Measurements from ENCODE around the gene TRPT1. TPM values are rescaled to one million over a fixed set of nuclear protein-coding genes. Genes with fewer than 3 reads are reported as not detected.

The TRPT1 gene
- total RNA-seq (2014; rRNA removed; shearing (Covaris generic)), result 35.7 and 49.0 TPM in 2 replicates
- total RNA-seq (2022), result 40.1 and 40.6 TPM in 2 replicates
- Bru-seq, nascent RNA, result percentile 55 among the genes with signal in this experiment
- percentile 57 among the genes with signal in this experiment for BruChase-seq, experiment 1, labeled RNA remaining after a 6-hour chase
- BruChase-seq, experiment 2, labeled RNA remaining after a 2-hour chase, result percentile 57 among the genes with signal in this experiment
- long read RNA-seq, transcript TRPT1-201 (8 exons, 962 nt), result major isoform, 9 of 62 reads
- long read RNA-seq, transcript TRPT1-203 (7 exons, 865 nt), result minor isoform, 5 of 62 reads
- long read RNA-seq, partial matches to known transcripts, result 11 of 62 reads
- long read RNA-seq, other reads (novel, unspliced or antisense), result 33 of 62 reads

GRCh38 chr11:64225608-64226506 lies at the start of gene TRPT1, which contains the start of gene NUDT22:
Gene TRPT1 (minus strand): TSS chr11:64226186. CDS start chr11:64225860, 326 bp downstream.
Gene NUDT22 (plus strand): TSS chr11:64226274. CDS start chr11:64226653, 379 bp downstream.
- POLR2A ChIA-PET, result interaction anchor here (0.6 to 4.4 kb wide), 10 partner anchors 9 to 397 kb away, joined by 3 to 29 read pairs (median 4); partner anchors contain the start of genes FERMT3, FKBP2, PPP1R14B and PRDX5
- Histone ChIP-seq H3K4me3 (ENCODE audit: low read depth, low read length, poor library complexity, severe bottlenecking) (peak within 1 kb of the TSS; percentile 83), H2AFZ (ENCODE audit: low read length) (peak within 1 kb of the TSS; percentile 46; the same call in 1 of the 2 replicates), H3K9me3 (ENCODE audit: low read length) (no peaks in the 10 kb centered on the region), H3K4me2 (ENCODE audit: low read length) (peak within 1 kb of the TSS; percentile 99), H4K20me1 (ENCODE audit: insufficient read depth, low read length) (no peaks in the 10 kb centered on the region), H3K36me3 (ENCODE audit: insufficient read depth, low read length) (peaks cover 32% of the 10 kb centered on the region), H3K4me1 (ENCODE audit: insufficient read depth, low read length, poor library complexity, severe bottlenecking) (peaks cover 33% of the 10 kb centered on the region), H3K9me2 (ENCODE audit: insufficient read depth, low read length) (no peaks in the 10 kb centered on the region), H3K27ac (ENCODE audit: low read depth, low read length, poor library complexity, severe bottlenecking) (peak within 1 kb of the TSS; percentile 77), H3K79me2 (ENCODE audit: insufficient read depth, low read depth, low read length) (peaks cover 8% of the 10 kb centered on the region; the same call in 1 of the 2 replicates)
- intact Hi-C loops (cut with micrococcal nuclease; ENCODE audit: unreplicated experiment), result loop anchor here (1.0 kb wide), 2 partner anchors 19 to 43 kb away; no protein-coding TSS in a partner anchor
- DNase-seq (ENCODE audit: low spot score), result peak; percentile 95
- TF ChIP-seq CTCF (conservative IDR thresholded peaks at IDR 0.05; ENCODE audit: low read length) (peak; percentile 66), EZH2phosphoT487 (IDR thresholded peaks at IDR 0.05; ENCODE audit: borderline replicate concordance, low read depth, low read length) (no peak)
- BruUV-seq (replicated peaks), result no TSS peak
- CTCF ChIA-PET (ENCODE audit: unreplicated experiment), result interaction anchor here (0.6 to 1.3 kb wide), 2 partner anchors 19 to 577 kb away, joined by 3 to 4 read pairs; partner anchors contain the start of gene FERMT3

- TF ChIP-seq CTCF (conservative IDR thresholded peaks at IDR 0.05; ENCODE audit: low read length), result no peak
- TF ChIP-seq EZH2phosphoT487 (IDR thresholded peaks at IDR 0.05; ENCODE audit: borderline replicate concordance, low read depth, low read length), result no peak
- peaks cover 9% of the 10 kb centered on the region for H3K4me1 ChIP-seq (ENCODE audit: insufficient read depth, low read length, poor library complexity, severe bottlenecking)
- H3K36me3 ChIP-seq (ENCODE audit: insufficient read depth, low read length), result peaks cover 13% of the 10 kb centered on the region; the same call in 1 of the 2 replicates
- ChIA-PET CTCF (ENCODE audit: unreplicated experiment) (no interaction called here), POLR2A (interaction anchor here (0.7 kb wide), 1 partner anchor 29 kb away, joined by 10 read pairs; no protein-coding TSS in a partner anchor)
- H3K4me3 ChIP-seq (ENCODE audit: low read depth, low read length, poor library complexity, severe bottlenecking), result no peak overlapping the region
- H3K9me2 ChIP-seq (ENCODE audit: insufficient read depth, low read length), result no peaks in the 10 kb centered on the region
- intact Hi-C loops (cut with micrococcal nuclease; ENCODE audit: unreplicated experiment), result no loop called here
- no peaks in the 10 kb centered on the region for H3K9me3 ChIP-seq (ENCODE audit: low read length)
- no peak overlapping the region for H3K4me2 ChIP-seq (ENCODE audit: low read length)
- H4K20me1 ChIP-seq (ENCODE audit: insufficient read depth, low read length), result no peaks in the 10 kb centered on the region
- no peak for DNase-seq (ENCODE audit: low spot score)
- H2AFZ ChIP-seq (ENCODE audit: low read length), result no peak overlapping the region
- no peak overlapping the region for H3K27ac ChIP-seq (ENCODE audit: low read depth, low read length, poor library complexity, severe bottlenecking)
- BruUV-seq (replicated peaks), result no TSS peak
- H3K79me2 ChIP-seq (ENCODE audit: insufficient read depth, low read depth, low read length), result peaks cover 11% of the 10 kb centered on the region; the same call in 1 of the 2 replicates
These were observed 49.2 kb upstream of the TRPT1 start for GRCh38 chr11:64275031-64275800.
